COR-L47 (cell line): ENCODE measurements around the gene SUFU.

Source experiments
- DNase-seq: peaks from one replicate; lab custom pipeline; 2025; lab: John Stamatoyannopoulos, UW

The SUFU gene

DNA sequence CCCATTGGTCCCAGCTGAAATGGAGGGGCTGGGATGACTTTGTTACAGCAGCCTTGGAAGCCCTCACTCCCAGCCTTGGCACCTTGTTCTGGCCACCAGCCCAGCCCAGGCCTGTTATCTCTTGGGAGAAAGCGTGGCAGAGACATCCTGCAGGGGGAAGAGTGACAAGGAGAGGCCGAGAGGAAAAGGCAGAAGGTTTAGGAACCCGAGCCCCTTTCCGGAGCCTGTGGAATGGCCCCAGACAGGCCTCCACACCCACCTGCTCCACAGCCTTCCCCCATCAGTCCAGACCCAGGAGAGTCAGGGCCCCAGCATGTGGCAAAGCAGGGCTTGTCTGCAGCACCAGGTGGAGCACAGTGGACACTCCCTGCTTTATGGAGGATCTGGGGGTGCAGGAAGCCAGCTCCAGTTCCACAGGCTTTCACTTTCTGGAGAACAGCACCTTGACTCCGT lies 116.4 kb downstream of the SUFU start:
- no peak for DNase-seq

DNA sequence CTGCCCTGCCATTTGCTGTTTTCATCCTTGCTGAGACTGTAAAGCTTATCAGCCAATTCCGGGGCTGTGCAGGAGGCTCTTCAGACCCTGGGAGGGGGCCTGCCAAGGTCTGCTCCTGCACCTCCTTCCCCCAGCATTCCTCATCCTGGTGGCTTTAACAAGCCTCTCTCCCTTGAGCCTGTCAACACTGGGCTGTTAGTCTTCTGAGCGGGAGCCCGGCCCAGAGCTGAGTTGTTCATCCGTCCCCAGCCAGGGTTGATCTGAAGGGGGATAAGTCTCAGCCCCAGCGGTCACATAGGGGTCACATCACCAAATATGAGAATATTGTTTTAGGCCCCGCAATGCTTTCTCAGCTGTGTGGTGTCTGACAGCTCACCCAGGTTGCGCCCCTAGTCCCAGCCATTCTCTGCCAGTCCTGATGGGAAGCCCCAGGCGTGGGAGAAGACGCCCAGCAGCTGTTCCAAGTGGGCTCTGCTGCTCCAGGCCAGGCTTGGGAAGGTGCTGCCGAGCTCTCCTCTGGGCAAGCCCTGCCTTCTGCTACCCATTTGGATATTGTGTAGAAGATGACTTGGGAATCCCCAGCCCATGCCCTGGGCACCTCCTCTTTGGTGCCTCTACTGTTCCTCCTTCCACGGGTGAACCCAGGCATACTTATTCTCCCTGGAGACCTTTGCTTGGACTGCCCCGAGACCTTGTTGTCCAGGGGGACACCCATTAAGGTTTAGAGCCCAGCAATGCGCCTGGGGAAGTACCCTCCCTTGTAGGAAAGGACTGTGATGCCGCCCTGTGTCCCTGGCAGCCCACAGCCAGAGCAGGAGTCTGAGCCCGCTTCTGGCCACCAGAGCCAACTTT lies 117.0 kb downstream of the SUFU start:
- DNase-seq: no peak

DNA sequence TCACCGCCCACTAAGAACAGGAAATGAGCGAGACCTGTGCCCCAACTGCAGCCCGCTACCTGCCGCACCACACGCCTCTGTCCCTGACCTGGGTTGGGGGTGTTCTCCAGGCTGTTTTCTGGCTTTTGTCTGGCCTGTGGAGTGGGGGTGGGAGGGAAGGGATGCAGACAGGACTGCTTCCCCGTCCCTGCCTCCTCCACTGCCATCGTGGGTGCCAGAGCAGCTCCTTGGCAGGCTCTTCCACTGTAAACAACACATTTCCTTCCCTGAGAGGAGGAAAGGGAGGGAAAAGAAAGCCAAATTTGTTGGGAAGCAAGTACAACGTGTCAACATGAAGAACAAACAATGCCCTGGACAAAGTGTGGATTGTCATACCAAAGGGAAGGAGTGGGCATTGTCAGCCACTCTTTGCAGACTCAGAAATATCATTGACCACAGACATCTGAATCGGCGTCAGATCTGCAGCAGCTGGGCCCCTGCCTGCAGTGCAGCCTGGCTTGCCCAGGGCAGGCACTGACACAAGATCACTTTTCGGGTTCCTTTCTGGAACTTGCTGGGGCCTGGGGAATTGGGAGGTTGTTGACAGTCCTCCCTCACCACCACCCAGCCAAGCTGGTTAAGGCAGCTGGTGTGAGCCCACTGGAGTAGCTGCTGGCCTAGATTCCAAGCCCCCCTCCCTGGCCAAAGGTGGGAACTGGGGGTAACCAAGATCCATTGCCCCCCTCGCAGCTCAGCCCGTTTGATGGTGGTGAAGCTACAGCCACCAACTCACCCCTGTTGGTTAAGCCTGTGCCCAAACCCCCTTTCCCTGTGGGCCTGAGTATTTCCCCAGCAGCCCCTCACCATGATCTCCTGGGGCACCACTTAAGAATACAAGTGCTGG lies 117.9 kb downstream of the SUFU start:
- DNase-seq: no peak

GRCh38 chr10:102624094-102624493 lies 120.3 kb downstream of the SUFU start:
- no peak for DNase-seq

GRCh38 chr10:102624751-102625645 lies 121.2 kb downstream of the SUFU start:
- DNase-seq: no peak

GRCh38 chr10:102626026-102626685 lies 122.4 kb downstream of the SUFU start:
- DNase-seq: no peak

DNA sequence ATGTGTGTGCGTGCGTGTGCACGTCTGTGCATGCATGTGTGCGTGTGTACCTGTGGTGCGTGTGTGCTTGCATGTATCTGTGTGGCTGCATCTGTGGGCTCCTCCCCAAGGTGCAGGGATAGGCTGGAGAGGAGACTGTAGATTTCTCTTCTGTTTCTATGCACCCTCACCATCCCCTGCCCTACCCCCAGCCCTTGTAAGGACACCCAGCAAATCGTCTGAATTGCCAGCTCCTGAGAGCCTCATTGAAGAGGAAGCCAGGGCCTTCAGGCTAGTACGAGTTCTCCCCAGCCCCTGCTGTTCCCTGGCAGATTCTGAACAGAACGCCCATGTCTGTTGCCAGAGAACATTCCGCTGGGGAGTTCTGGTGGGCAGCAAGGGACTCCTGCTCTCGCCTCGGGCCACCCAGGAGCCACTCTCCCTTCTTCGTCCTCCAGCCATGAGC lies 123.5 kb downstream of the SUFU start:
- DNase-seq: no peak

- DNase-seq: no peak
Observed at GRCh38 chr10:102627736-102628293, 124.0 kb downstream of the SUFU start.

DNA sequence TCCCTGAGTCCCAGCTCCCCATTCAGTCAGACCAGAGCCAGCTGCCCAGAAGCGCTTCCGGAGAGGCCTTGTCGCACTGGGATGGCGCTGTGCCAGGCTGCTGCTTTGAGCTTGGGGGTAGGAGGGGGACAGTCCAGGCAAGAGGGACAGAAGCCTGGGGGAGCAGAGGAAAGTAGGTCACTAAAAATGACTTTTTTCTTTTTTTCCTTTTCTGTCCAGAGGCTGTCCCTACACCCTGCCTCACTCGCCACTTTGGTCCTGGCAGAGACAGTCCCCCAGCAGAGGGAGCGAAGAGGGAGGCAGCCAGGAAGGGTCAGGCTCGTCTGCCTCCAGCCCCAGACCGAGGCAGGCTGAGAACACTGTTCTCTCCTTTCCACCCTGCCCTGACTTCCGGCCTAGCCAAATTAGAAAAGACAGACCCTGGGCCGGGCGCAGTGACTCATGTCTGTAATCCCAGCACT lies 124.7 kb downstream of the SUFU start:
- DNase-seq: no peak

DNA sequence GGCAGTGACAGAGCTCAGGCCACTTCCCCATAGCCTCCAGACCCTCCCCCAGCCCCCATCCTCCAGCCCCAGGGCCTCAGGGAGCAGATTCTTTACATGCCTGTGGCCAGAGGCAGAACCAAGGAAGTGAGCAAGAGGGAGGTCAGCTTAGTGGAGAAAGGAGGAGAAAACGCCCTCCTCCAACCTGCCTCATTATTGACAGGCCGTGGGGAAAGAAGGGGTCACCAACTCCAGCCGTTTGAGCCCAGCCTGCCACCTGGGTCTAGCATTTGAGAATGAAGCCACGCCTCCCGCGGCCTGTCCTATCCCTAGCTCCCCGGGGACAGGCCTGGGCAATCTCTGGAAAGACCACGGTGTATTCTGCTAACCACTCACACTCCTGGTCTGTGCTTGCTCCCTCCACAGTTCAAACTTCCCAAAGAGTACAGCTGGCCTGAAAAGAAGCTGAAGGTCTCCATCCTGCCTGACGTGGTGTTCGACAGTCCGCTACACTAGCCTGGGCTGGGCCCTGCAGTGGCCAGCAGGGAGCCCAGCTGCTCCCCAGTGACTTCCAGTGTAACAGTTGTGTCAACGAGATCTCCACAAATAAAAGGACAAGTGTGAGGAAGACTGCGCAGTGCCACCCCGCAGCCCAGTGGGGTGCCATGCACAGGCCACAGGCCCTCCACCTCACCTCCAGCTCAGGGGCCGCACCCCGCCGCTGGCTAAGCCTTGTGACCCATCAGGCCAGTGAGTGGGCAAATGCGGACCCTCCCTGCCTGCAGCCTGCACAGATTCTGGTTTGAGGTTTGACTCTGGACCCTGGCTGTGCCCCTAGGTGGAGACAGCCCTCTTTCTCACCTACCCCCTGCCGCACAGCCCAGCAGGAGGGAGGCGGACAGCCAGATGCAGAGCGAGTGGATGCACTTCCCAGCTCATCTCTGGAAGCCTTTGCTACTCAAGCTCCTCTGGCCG lies 126.2 kb downstream of the SUFU start:
- DNase-seq: no peak

DNA sequence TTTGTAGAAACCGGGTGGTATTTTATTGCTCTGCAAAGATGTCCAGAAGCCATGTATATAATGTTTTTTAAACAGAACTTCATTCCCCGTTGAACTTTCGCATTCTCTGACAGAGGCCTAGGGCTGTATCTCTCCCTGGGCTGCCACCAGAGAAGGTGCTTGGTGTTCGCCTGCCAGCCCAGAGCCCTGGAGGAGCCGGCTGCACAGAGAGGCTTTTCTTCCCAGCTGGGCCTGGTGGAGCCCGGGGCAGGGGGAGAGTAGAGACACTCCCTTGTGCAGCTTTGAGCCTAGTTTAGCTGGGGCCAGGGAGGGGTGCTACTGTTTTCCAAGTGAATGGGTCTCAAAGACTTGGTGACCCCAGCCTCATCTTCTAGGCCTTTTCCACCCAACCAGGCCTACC lies 126.9 kb downstream of the SUFU start:
- no peak for DNase-seq

DNA sequence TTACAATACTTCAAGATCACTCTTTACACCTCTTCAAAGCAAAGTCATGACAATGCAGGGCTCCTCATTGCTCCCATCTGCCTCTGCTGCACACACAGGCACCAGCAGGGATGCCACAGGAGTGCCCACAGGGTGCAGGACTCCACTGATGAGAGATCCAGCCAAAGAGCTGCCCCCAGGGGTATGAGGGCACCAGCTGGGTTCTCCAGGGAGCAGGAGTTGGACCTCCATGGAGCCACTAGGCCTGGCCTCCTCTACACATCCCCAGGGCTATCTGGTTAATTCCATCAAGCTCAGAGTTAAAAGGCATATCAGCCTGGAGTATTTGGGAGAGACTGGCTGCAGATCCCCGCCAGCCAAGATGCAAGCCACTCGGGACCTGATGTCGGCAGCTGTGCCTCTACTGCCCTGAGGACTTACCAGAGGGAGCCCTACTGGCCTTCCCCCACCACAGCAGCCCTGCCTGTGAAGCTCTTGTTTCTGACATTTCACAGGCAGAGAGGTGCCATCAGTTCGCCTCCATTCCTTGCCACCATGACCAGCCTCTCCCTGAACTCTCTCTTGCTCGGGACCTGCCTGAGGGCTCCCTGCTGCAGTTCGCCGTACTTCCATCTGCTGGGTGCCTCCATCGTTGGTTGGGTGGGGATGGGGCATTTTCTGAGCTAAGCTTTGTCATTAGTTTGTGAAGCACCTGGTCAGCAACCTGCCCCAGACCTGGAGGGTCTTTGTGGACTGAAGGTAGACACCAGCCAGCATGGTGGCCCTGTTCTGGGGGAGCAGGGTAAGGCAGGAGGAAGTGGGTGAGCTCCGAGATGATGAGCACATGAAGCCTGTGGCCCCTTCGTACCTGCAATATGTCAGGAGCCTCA lies 128.0 kb downstream of the SUFU start:
- no peak for DNase-seq

GRCh38 chr10:102632394-102633111 lies 128.8 kb downstream of the SUFU start:
- no peak for DNase-seq

GRCh38 chr10:102633287-102633686 lies 129.5 kb downstream of the SUFU start:
- no peak for DNase-seq

GRCh38 chr10:102633848-102634247 lies 130.1 kb downstream of the SUFU start:
- no peak for DNase-seq

GRCh38 chr10:102634686-102635085 lies 130.9 kb downstream of the SUFU start:
- no peak for DNase-seq

DNA sequence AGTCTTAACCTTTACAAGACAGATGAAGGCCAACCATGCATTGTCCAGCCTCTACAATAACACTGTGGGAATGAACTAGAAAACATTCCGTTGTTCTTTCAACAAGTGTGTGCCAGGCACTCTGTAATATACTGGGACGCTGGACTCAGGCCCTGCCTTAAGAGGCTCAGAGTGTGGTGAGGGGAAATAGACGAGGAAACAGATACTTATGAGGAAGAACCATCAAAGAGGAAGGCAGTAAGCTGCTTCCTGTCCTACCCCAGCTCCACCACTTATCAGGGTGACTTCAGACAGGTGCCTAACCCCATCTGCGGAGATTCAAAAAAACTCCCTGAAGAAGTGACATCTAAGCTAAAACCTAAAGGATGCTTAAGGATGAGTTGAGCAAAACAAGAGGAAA lies 131.6 kb downstream of the SUFU start:
- DNase-seq: no peak

- DNase-seq: no peak
Observed at GRCh38 chr10:102639537-102639936, 135.8 kb downstream of the SUFU start.
